GM18861 (cell line): Measurements from ENCODE around the gene DDX20.
A peak's percentile ranks its signal among the peaks of the same experiment; 100 is the strongest.

Source experiments
- ATAC-seq: cut with Tn5 transposase; IDR thresholded peaks from one replicate; pipeline ENCODE4 v1.9.1; 2021; ENCODE audit not compliant: unreplicated experiment

The DDX20 gene

GRCh38 chr1:111755331-111756123 lies at the start of gene DDX20:
DDX20 (plus strand) TSS chr1:111755901; CDS start chr1:111755925, 24 bp downstream.
- peak; percentile 79 for ATAC-seq

- ATAC-seq, result no peak
Observed at GRCh38 chr1:111706921-111707320, 48.8 kb upstream of the DDX20 start.

GRCh38 chr1:111707906-111708305 lies 47.8 kb upstream of the DDX20 start:
- ATAC-seq, result no peak

GRCh38 chr1:111709986-111710385 lies 45.7 kb upstream of the DDX20 start:
- no peak for ATAC-seq

GRCh38 chr1:111716333-111716732 lies 39.4 kb upstream of the DDX20 start:
- ATAC-seq, result no peak

- no peak for ATAC-seq
Observed at GRCh38 chr1:111717450-111717849, 38.3 kb upstream of the DDX20 start.

GRCh38 chr1:111719135-111719534 lies 36.6 kb upstream of the DDX20 start:
- no peak for ATAC-seq

GRCh38 chr1:111719674-111720132 lies 36.0 kb upstream of the DDX20 start:
- ATAC-seq, result no peak

GRCh38 chr1:111720274-111720976 lies 35.3 kb upstream of the DDX20 start:
- ATAC-seq, result no peak

- ATAC-seq, result no peak
Observed at GRCh38 chr1:111720977-111721786, 34.5 kb upstream of the DDX20 start.

- ATAC-seq, result no peak
Observed at GRCh38 chr1:111723091-111723806, 32.5 kb upstream of the DDX20 start.

- ATAC-seq, result no peak
Observed at GRCh38 chr1:111723871-111724270, 31.8 kb upstream of the DDX20 start.

- no peak for ATAC-seq
Observed at GRCh38 chr1:111725192-111725591, 30.5 kb upstream of the DDX20 start.

- no peak for ATAC-seq
Observed at GRCh38 chr1:111727056-111727455, 28.6 kb upstream of the DDX20 start.

GRCh38 chr1:111729271-111729921 lies 26.3 kb upstream of the DDX20 start:
- no peak for ATAC-seq

- ATAC-seq, result no peak
Observed at GRCh38 chr1:111729946-111730681, 25.6 kb upstream of the DDX20 start.

GRCh38 chr1:111730706-111731105 lies 25.0 kb upstream of the DDX20 start:
- no peak for ATAC-seq

GRCh38 chr1:111731956-111732355 lies 23.7 kb upstream of the DDX20 start:
- no peak for ATAC-seq

GRCh38 chr1:111732718-111733117 lies 23.0 kb upstream of the DDX20 start:
- ATAC-seq, result no peak
